AG09309 (cell line): Measurements from ENCODE around the gene FAM131B.

Source experiments
- DNase-seq: peaks from one replicate; pipeline ENCODE4 v3.0.0-alpha.2; 2010; ENCODE audit warnings: low read depth
- H3K4me3 ChIP-seq: 2 replicates; pipeline ENCODE4 v1.5.1; 2011; ENCODE audit warnings: mild to moderate bottlenecking, low read depth, low read length, moderate library complexity; ENCODE audit not compliant: control insufficient read depth
- TF ChIP-seq, protein P1 (sequence below): IDR thresholded peaks from 2 replicates; pipeline ENCODE4 v1.5.1; 2011; ENCODE audit warnings: mild to moderate bottlenecking, low read depth, low read length, inconsistent platforms; ENCODE audit not compliant: insufficient read depth, control insufficient read depth; ENCODE audit errors: missing control alignments

The FAM131B gene

DNA sequence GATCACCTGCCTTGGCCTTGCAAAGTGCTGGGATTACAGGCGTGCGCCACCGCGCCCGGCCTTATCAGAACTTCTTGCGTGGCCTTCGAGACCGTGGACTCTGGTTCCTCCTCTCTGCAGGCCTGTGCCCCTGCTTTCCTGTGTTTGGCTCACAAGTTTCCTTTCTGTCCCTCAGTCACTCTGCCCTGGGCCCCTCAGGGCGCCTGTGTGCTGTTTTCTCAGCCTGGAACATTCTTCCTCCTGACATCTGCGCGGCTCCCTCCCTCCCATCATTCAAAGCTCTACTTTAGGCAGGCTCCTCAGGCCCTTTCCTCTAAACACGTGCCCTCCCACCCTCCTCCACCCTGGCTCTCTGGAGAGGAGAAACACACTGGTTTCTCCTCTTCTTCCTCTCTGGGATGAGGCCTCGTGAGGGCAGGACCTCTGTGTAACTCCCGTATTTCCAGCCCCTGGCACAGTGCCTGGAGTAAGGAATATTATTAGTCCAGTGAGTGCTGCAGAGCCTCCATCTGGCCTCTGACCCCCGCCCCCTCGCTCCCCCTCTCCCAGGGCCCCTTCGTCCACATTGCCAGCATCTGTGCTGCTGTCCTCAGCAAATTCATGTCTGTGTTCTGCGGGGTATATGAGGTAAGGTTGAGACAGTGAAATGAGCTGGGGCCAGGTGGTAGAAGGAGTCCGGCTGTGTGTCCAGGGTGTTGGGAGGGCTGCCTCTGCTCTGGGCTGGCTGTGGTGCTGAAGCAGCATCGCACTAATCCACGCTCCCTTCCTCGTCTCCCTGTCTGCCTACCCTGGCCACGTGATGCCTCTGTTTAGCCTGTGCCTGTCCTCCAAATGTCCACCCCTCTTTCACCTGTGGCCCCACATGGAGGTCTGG, 39.5 kb downstream of the FAM131B start:
- H3K4me3 ChIP-seq = no peak overlapping the region
- DNase-seq = no peak
- TF ChIP-seq, protein P1, sequence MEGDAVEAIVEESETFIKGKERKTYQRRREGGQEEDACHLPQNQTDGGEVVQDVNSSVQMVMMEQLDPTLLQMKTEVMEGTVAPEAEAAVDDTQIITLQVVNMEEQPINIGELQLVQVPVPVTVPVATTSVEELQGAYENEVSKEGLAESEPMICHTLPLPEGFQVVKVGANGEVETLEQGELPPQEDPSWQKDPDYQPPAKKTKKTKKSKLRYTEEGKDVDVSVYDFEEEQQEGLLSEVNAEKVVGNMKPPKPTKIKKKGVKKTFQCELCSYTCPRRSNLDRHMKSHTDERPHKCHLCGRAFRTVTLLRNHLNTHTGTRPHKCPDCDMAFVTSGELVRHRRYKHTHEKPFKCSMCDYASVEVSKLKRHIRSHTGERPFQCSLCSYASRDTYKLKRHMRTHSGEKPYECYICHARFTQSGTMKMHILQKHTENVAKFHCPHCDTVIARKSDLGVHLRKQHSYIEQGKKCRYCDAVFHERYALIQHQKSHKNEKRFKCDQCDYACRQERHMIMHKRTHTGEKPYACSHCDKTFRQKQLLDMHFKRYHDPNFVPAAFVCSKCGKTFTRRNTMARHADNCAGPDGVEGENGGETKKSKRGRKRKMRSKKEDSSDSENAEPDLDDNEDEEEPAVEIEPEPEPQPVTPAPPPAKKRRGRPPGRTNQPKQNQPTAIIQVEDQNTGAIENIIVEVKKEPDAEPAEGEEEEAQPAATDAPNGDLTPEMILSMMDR = no peak

DNA sequence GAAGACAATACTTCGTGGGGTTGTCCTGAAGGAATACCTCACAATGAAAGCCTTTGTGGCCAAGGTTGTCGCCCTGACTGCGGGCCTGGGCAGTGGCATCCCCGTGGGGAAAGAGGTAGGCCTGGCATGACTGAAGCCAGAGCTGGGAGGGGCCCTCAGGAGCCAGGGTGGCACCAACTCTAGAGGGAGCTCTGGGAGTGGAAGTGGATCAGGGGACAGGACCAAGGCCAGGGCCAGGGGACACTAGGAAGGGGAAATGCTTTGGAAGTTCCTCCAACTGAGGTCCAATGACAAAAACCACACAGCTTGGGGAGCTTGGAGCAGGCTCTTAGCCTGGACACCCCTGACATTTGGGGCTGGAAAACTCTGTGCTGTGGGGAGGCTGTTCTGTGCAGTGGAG, 40.8 kb downstream of the FAM131B start:
- TF ChIP-seq, protein P1 = peak; percentile 21
- no peak for DNase-seq
- H3K4me3 ChIP-seq = no peak overlapping the region

DNA sequence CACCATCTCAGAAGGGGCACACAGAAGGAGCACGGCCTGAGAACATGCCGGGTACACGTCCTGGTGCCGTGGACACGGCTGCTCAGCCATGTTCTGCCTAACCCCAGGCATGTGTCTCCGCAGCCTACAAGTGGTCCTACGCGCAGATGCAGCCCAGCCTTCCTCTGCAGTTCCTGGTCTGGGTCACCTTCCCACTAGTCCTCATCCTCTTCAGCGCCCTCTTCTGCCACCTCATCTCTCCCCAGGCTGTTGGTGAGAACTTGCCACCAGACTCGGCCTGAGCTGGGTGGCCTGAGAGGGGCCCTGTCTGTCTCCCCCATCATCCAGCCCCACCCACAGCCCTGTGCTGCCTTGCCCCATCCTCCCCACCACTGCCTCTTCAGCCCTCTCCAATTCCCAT, 41.3 kb downstream of the FAM131B start:
- TF ChIP-seq, protein P1 = no peak
- no peak for DNase-seq
- no peak overlapping the region for H3K4me3 ChIP-seq

DNA sequence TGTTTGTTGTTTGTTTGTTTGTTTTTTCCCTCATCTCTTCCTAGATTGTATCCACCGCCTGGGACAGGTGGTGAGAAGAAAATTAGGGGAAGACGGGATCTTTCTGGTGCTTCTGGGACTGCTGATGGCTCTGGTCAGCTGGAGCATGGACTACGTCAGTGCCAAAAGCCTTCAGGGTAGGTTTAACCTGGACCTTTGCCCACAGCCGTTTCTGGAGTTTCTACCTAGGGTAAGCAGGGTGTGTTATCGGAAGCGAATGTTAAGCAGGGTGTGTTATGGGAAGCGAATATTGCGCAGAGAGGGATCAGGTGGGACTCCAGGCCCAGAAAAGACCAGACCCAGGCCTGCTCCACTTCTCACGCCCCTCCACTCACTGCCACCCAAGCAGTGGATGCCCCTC, 41.9 kb downstream of the FAM131B start:
- H3K4me3 ChIP-seq = no peak overlapping the region
- TF ChIP-seq, protein P1 = no peak
- no peak for DNase-seq

DNA sequence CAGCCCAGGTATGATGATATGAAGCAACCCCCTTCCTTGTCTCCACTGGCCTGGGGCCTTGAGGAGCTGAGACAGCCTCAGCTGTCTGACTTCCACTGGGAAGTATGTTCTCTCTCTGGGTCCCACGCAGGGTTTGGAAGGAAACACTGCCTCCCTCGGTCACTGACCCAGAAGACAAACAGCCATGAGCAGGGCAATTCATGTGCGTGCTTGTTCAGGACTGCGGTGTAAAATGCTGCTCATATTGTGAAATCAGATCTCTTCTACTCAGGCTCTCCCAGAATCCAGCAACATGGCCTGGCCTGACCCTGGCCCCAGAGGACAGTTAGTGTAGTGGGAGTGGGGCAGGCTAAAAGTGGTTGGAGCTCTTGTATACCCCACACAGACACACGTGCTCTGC, 43.9 kb downstream of the FAM131B start:
- no peak for DNase-seq
- TF ChIP-seq, protein P1 = no peak

DNA sequence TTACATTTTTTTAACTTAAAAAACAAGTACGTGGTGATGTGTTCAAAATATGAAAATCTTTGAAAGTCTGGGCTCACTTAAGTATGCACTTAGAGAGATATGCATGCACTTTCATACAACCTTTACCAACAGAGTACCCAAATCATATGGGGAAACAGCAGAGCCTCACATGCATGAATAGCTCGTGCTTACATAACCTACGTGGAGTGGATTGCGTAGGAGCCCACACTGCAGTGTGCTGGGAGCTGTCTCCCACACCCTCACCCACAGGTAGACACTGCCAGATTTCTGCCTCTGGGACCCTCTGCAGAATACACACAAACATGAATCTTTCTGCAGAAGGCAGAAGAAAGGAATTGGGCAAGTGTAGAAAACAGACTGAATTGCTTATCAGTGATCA, 46.0 kb downstream of the FAM131B start:
- DNase-seq = no peak
- no peak overlapping the region for H3K4me3 ChIP-seq
- TF ChIP-seq, protein P1 = no peak

More for the DNA sequence above, 43.9 kb downstream of the FAM131B start:
- H3K4me3 ChIP-seq = no peak overlapping the region

DNA sequence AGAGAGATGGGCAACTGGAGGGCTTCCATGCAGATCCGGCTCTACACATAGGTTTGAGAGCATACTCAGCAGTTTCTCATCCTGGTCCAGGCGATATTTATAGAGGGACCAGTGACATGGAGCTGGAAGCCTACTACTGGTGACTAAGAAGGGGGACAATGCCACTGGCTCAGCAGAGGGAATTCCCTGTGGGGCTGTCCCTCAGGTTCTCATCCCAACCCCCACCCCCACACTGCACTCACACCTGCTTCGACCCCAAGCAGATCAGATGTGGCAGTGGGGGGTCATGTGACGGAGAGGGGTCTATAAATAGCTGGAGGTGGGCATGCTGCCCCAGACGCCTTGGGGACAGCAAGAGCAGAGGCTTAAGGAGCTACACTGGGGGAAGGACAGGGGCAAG, 46.7 kb downstream of the FAM131B start, which contains the start of gene CLCN1:
CLCN1 (plus strand) TSS at position 336 of the 400 bp plus-strand sequence. CDS start 102 bp downstream, outside the sequence.
- no peak within 1 kb of the TSS for H3K4me3 ChIP-seq
- TF ChIP-seq, protein P1 = no peak
- no peak for DNase-seq
